ENCODE measurements around the gene UBXN6. TPM values are rescaled to one million over a fixed set of nuclear protein-coding genes. Genes with fewer than 3 reads are reported as not detected.
A peak's percentile ranks its signal among the peaks of the same experiment; 100 is the strongest.

UBXN6 gene
- total RNA-seq, 1 experiment from 2014 or later, result 34.1 TPM

DNA sequence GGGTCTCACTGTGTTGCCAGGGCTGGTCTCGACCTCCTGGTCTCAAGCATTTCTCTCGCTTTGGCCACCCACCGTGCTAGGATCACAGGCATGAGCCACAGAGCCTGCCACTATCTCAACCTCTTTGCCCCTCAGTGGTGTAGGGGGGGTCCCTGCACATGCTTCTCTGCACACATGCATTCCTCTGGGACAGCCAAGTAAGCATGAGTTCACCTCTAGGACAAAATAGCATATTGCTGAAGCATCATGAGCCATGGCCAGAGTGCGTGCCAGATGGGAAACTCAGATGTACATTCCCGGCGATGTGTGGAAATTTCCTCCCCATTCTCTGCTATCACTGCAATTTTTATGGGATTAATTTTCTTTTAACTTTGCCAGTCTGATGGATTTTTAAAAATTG, 32.1 kb downstream of the UBXN6 start:
- Histone ChIP-seq H3K4me2 (ENCODE audit: insufficient read depth, insufficient read length, low read length) (no peak overlapping the region), H3K79me2 (ENCODE audit: insufficient read depth, low read length) (no peaks in the 10 kb centered on the region), H3K23ac (ENCODE audit: insufficient read length, low read depth, low read length) (no peak overlapping the region), H3T11ph (ENCODE audit: low read length) (no peak overlapping the region), H4K8ac (replicated peaks; ENCODE audit: insufficient read length, low read depth, low read length) (peak overlapping the region; percentile 13), H4K5ac (ENCODE audit: insufficient read length, low read depth, low read length) (no peak overlapping the region), H2BK15ac (ENCODE audit: low read depth, low read length) (no peak overlapping the region), H2BK20ac (ENCODE audit: low read depth, low read length, poor library complexity, severe bottlenecking) (no peak overlapping the region), H3K27ac (ENCODE audit: insufficient read length, low read depth, low read length) (no peak overlapping the region), H2AFZ (ENCODE audit: low read length) (no peak overlapping the region), H2BK120ac (ENCODE audit: low read depth, low read length, poor library complexity, severe bottlenecking) (no peak overlapping the region), H3K23me2 (ENCODE audit: insufficient read length, low read depth, low read length, poor library complexity, severe bottlenecking) (no peaks in the 10 kb centered on the region), H3K9me3 (ENCODE audit: control insufficient read depth, low read depth, low read length) (no peaks in the 10 kb centered on the region), H4K91ac (ENCODE audit: insufficient read length, low read depth, low read length) (no peak overlapping the region), H3K14ac (ENCODE audit: insufficient read depth, low read length) (no peak overlapping the region), H3K18ac (ENCODE audit: insufficient read length, low read depth, low read length) (no peak overlapping the region), H3K79me1 (ENCODE audit: insufficient read depth, low read depth, low read length, poor library complexity, severe bottlenecking) (peaks cover 11% of the 10 kb centered on the region), H3K27me3 (ENCODE audit: insufficient read depth, low read length) (no peaks in the 10 kb centered on the region), H4K20me1 (ENCODE audit: control insufficient read depth, insufficient read depth, insufficient read length) (no peaks in the 10 kb centered on the region), H2BK12ac (ENCODE audit: insufficient read length, low read depth, low read length) (no peak overlapping the region), H3K9ac (ENCODE audit: extremely low read depth, insufficient read length, low read length) (no peak overlapping the region), H2AK5ac (ENCODE audit: insufficient read length, low read length) (no peak overlapping the region), H3K56ac (ENCODE audit: insufficient read length, low read depth, low read length) (no peak overlapping the region), H2BK5ac (ENCODE audit: insufficient read length, low read length) (no peak overlapping the region), H3K4ac (ENCODE audit: low read depth, low read length) (no peak overlapping the region), H3K4me1 (ENCODE audit: insufficient read depth, low read length) (no peaks in the 10 kb centered on the region)
- WGBS (ENCODE audit: extremely low coverage, insufficient read length, low lambda C conversion rate), result no CpG with 5 or more reads among the region's 6 CpGs
- no peak for DNase-seq
- H3K27me3 Mint-ChIP-seq (ENCODE audit: low read depth), result no peaks in the 10 kb centered on the region
- H3K4me1 Mint-ChIP-seq, result no peaks in the 10 kb centered on the region
- TF ChIP-seq, protein P1, sequence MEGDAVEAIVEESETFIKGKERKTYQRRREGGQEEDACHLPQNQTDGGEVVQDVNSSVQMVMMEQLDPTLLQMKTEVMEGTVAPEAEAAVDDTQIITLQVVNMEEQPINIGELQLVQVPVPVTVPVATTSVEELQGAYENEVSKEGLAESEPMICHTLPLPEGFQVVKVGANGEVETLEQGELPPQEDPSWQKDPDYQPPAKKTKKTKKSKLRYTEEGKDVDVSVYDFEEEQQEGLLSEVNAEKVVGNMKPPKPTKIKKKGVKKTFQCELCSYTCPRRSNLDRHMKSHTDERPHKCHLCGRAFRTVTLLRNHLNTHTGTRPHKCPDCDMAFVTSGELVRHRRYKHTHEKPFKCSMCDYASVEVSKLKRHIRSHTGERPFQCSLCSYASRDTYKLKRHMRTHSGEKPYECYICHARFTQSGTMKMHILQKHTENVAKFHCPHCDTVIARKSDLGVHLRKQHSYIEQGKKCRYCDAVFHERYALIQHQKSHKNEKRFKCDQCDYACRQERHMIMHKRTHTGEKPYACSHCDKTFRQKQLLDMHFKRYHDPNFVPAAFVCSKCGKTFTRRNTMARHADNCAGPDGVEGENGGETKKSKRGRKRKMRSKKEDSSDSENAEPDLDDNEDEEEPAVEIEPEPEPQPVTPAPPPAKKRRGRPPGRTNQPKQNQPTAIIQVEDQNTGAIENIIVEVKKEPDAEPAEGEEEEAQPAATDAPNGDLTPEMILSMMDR (conservative IDR thresholded peaks at IDR 0.05), result no peak
- H3K36me3 Mint-ChIP-seq (ENCODE audit: insufficient read depth in 1 of 3, low read depth in 3 of 3), result peaks cover 47 to 85% (median 59%) of the 10 kb centered on the region in 3 experiments
- H3K4me3 Mint-ChIP-seq, result no peak overlapping the region
- H3K9me3 Mint-ChIP-seq, result no peaks in the 10 kb centered on the region
- H3K27ac Mint-ChIP-seq, result peak overlapping the region in 1 of 3 experiments; percentile 69; a peak in 2 of 7 replicates

Data from H9 (cell line).